ENCODE measurements around the gene KRAS.

The KRAS gene

GRCh38 chr12:25248137-25248536 is 2.6 kb downstream of the KRAS start:
- no peak for DNase-seq (ENCODE audit: low spot score)
- TF ChIP-seq CTCF (IDR thresholded peaks at IDR 0.05; ENCODE audit: extremely low read depth, missing control alignments): no peak

DNA sequence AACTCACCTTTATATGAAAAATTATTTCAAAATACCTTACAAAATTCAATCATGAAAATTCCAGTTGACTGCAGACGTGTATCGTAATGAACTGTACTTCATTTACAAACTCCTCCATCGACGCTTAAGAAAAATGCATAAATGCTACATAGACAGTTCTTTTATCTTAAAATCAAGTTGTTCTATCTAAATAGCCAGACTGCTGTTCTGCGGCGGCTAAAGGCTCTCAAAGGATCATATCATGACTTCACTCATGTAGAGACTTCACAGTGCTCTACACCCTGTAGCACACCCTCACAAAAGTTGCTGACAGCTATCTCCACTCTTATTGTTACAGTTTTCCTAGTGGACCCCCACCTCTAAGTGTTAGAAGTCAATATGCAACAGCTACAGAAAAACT is 5.2 kb downstream of the KRAS start:
- no peak for TF ChIP-seq CTCF (IDR thresholded peaks at IDR 0.05; ENCODE audit: extremely low read depth, missing control alignments)
- no peak for DNase-seq (ENCODE audit: low spot score)

DNA sequence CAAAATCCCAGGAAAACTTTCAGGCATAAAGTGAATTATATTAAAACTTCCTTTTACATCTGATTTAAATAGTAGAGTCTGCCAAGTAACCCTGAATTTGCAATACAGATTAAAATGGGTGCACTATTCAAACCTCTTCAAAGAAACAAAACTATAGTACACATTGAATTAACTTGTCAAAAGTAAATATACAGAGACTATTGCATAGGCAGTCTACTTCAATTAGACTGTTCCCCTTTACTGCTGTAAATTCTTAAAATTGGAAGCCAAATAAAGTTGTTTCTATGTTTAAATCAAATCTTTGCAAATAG is 7.1 kb downstream of the KRAS start:
- no peak for DNase-seq (ENCODE audit: low spot score)
- TF ChIP-seq CTCF (IDR thresholded peaks at IDR 0.05; ENCODE audit: extremely low read depth, missing control alignments): no peak

DNA sequence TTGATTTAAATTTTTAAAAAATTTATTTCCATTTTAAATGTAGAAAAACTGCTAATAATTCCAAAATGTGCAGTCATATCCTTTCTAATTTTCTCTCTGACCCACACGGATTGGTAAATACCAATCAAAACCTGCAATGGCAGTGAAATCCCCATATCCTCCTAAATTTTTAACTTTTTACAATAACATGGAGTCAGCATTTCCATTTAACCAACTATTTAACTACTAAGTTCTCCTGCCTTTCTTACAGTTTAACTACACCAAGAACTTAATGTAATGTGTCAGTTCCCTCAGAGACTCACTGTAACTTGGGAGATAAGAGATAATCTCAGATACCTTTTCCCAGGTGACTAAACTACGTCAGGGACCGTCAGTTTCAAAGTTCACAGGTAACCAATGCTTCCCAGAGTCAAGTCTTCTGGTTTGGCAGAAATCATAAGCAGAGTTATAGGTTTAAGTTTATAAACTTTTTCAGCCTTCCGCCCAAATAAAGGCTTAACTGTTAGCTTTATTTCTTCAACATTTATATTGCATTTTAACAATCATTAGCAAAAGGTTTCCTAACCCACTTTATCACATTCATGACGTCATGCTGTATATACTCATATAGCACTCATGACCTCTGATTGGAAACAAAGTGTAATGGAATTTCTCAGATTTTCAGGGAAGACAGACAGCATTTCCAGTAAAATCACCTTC is 7.6 kb downstream of the KRAS start:
- no peak for DNase-seq (ENCODE audit: low spot score)

DNA sequence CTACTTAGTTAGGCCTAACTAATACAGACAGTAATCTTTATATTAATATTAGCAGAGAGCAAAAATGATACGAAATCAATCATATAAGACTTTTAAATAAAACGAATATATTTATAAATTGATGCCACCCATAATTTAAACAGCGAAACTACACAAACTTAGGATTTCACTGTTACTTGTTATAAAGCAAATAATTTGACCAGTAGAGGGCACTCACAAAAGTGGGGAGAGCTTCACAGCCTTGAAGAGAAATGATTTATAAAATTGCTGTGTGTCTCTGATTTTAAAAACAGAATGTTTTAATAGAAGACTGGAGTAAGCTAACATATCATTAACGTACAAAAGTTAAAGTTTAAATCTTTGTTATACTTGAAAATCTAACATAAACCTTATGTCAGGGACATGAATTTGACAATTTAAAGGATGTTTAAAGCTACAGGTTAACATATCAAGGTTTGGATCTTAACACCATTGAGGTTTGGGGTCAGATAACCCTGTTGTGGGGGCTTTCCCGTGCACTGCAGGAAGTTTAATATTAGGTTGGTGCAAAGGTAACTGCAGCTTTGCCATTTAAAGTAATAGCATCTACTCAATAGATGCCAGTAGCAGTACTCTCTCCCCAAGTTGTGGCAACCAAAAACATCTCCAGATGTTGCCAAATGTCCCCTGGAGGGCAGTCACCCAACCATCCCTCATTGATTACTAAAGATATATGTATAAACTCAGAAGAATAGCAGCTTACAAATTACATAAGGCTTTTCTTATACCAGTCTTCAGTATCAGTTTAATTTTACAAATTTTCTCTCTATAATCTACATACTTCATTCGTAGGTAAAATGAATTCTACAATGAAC is 9.3 kb downstream of the KRAS start:
- peak; percentile 31 for TF ChIP-seq CTCF (IDR thresholded peaks at IDR 0.05; ENCODE audit: extremely low read depth, missing control alignments)
- peak; percentile 32 for DNase-seq (ENCODE audit: low spot score)

More for the DNA sequence above, 7.6 kb downstream of the KRAS start:
- TF ChIP-seq CTCF (IDR thresholded peaks at IDR 0.05; ENCODE audit: extremely low read depth, missing control alignments): no peak

GRCh38 chr12:25236626-25237025 is 14.1 kb downstream of the KRAS start:
- DNase-seq (ENCODE audit: low spot score): no peak
- no peak for TF ChIP-seq CTCF (IDR thresholded peaks at IDR 0.05; ENCODE audit: extremely low read depth, missing control alignments)

DNA sequence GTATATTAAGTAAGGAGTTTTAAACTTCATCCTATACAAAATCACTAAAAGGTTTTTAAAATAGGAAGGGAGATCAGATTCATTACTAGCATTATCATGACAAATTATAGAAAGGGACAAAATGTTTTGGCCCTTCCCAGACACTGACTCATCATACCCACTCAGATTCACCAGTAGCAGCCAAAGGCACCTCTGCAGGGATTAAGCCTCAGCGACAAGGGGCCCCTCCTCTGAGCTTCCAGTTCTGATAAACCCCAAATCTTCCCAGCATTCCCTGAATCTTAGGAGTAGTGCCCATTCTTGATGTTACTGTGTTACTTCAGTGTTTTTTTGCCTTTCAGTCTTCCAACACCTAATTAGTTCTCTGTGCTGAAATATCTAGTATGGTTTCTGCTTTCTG is 14.5 kb downstream of the KRAS start:
- no peak for TF ChIP-seq CTCF (IDR thresholded peaks at IDR 0.05; ENCODE audit: extremely low read depth, missing control alignments)
- no peak for DNase-seq (ENCODE audit: low spot score)
